GM19238 (cell line): ENCODE data around the gene CPNE2.

Experiments used
- DNase-seq: peaks from one replicate; pipeline ENCODE4 v3.0.0; 2011; ENCODE audit warnings: low spot score; ENCODE audit not compliant: insufficient read length

The CPNE2 gene

DNA sequence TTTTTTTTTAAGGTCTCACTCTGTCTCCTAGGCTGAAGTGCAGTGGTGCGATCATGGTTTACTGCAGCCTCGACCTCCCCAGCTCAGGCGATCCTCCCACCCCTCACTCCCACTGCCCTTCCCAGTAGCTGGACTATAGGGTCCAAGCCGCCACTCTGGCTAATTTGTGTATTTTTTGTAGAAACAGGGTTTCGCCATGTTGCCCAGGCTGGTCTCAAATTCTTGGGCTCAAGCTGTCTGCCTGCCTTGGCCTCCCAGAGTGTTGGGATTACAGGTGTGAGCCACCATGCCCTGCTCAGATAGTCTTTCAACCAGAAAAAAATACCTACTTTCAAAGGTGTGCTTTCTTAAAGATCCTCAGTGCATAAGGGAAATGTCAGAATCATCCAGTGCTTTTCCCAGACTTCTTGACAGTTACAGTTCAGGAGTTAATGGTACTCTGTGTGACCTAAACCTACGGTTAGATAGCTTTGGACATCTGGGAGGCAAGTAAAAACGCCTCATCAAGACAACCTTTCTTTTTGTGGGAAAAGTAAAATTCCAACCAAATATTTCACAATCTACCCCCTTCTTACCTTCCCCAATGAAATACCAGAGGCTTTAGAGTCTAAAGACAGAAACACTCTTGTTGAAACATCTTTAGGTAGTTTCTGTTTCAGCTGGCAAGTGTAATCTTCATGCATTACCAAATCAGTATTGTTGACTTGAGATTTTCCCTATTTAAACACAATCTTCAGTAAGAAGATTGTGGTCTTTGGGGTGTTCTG, 100.5 kb downstream of the CPNE2 start:
- no peak for DNase-seq

DNA sequence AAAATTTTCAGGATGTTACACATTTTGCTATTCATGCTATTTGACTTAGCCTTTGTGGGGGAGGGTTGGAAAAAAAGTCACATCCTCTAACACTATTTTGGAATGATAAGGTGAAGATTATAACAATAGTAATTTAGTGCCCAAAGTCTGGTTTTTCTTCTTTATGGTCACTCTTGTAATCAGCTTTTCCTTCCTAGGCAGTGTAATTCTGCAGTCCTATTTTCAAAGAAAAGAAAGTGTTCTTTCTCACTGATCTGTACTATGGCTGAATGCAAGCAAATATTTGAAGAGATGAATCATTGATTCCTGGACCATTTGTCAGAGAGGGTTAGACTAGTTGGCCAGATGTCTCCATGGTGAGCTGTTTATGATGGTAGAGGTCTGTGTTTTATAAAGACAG, 102.1 kb downstream of the CPNE2 start:
- DNase-seq, result no peak

DNA sequence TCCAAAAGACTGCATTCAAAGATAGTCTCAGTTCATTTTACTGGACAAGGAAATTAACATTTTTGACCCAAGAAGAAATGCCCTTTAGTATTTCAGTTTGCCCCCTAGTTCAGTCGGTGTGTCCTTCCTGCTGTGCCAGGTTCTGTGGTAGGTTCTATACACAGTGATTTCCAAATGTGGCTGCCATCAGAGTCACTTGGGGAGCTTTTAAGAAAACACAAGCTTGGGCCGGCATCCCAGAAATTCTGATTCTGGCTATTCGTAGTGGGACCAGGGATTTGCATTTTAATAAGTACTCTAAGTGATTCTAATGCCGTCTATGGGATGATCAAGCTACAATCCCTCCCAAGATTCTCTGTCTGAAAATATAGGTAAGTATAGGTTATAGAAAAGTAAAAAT, 103.9 kb downstream of the CPNE2 start:
- no peak for DNase-seq

DNA sequence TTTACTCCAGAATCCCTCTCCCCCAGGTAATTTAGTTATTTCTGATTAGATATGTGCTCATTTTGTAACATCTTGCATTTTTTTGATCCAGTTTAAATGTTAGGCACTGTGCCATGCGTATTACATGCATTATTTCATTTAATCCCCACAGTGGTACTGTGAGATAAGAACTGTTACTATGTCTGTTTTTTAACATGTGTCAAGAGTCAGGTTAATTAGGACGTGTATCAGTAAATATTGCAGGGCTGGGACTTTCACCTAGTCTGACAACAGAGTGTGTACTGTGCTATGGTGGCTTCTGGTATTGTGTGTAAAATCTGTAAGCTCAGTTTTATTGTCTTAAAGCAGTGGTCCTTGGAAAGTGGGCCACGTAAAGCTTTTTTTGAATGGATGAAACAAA, 104.4 kb downstream of the CPNE2 start:
- no peak for DNase-seq
